ENCODE results near the gene DOCK2. TPM values are rescaled to one million over a fixed set of nuclear protein-coding genes. Genes with fewer than 3 reads are reported as not detected.

DOCK2 gene
- total and polyA plus RNA-seq, 9 of the 15 experiments (the other 6 are each of a cell fraction or from before 2014, with no cell fraction given) = 4.5 to 42.6 (median 20.5) TPM

DNA sequence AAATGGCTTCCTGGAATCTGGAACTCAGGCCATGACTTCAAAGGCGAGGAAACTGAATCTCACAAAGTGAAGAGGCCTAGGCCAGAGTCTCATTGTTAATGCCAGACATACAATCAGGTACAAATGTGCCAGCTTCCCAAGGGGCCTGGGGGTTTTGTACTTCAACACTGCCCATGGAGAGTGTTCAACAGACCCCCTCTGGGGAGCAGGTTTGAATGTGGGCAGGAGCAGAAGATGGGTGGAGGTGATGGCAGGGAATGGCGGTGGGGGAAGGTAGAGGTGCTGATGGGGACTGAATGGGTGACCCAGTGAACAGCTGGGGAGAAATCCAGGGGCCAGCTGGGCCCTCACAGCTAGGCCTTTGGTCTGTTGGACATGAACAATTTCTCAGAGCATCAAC lies 480.7 kb downstream of the DOCK2 start:
- intact Hi-C loops (cut with micrococcal nuclease) (no loop called here), in situ Hi-C loops (cut with MboI) (no loop called here)
- ChIA-PET CTCF (ENCODE audit: low intra/inter-chr PET ratio) (no interaction called here), POLR2A (no interaction called here)
- H3K27me3 ChIP-seq (ENCODE audit: control insufficient read depth in 2 of 2, insufficient read depth in 2 of 2, low read length in 2 of 2) = peaks cover 8 to 23% of the 10 kb centered on the region in 2 experiments; a peak in 3 of 5 replicates
- no peaks in the 10 kb centered on the region for H3K79me2 ChIP-seq (ENCODE audit: control insufficient read depth, insufficient read depth, low read length)
- H3K9ac ChIP-seq (ENCODE audit: insufficient read depth in 1 of 2, low read depth in 2 of 2, low read length in 2 of 2) = no peak overlapping the region
- H3K4me1 ChIP-seq (replicated peaks in 1 of 2; ENCODE audit: control insufficient read depth in 2 of 2, insufficient read depth in 2 of 2, low read length in 2 of 2) = no peaks in the 10 kb centered on the region; a peak in 1 of 5 replicates
- no peaks in the 10 kb centered on the region for H3K36me3 ChIP-seq (ENCODE audit: control insufficient read depth, insufficient read depth, low read length)
- no peaks in the 10 kb centered on the region for H4K20me1 ChIP-seq (replicated peaks; ENCODE audit: control insufficient read depth, insufficient read depth, low read length)
- H3K9me3 ChIP-seq (replicated peaks; ENCODE audit: control insufficient read depth, insufficient read depth, low read depth, low read length) = no peaks in the 10 kb centered on the region
- H3K4me3 ChIP-seq = no peak overlapping the region
- H3K4me2 ChIP-seq (ENCODE audit: insufficient read depth, low read length) = no peak overlapping the region
- no peak for DNase-seq (ENCODE audit: extremely low read depth in 1 of 4, low spot score in 3 of 4)
- H2AFZ ChIP-seq (ENCODE audit: low read depth, low read length) = no peak overlapping the region
- no TSS peak for BruUV-seq (replicated peaks)
- no peak for ATAC-seq
- 0% methylated on average over 2 of the region's 2 CpGs for WGBS (ENCODE audit: insufficient coverage, low coverage, missing lambda C conversion rate)
- no peaks in the 10 kb centered on the region for H3K9me1 ChIP-seq (ENCODE audit: control insufficient read depth, insufficient read depth, low read length)
- H3K27ac ChIP-seq (ENCODE audit: extremely low read depth, low read depth, low read length) = no peak overlapping the region
- FAIRE-seq = no peak
- TF ChIP-seq HDAC8 (tag; IDR thresholded peaks at IDR 0.05) = no peak
- no peak for TF ChIP-seq POLR2G (IDR thresholded peaks at IDR 0.05; ENCODE audit: low read depth, low read length)
- TF ChIP-seq DEAF1 (CRISPR knock-in tag; IDR thresholded peaks at IDR 0.05) = no peak
- no peak for TF ChIP-seq THRAP3 (IDR thresholded peaks at IDR 0.05; ENCODE audit: borderline replicate concordance)
- TF ChIP-seq, protein P1, sequence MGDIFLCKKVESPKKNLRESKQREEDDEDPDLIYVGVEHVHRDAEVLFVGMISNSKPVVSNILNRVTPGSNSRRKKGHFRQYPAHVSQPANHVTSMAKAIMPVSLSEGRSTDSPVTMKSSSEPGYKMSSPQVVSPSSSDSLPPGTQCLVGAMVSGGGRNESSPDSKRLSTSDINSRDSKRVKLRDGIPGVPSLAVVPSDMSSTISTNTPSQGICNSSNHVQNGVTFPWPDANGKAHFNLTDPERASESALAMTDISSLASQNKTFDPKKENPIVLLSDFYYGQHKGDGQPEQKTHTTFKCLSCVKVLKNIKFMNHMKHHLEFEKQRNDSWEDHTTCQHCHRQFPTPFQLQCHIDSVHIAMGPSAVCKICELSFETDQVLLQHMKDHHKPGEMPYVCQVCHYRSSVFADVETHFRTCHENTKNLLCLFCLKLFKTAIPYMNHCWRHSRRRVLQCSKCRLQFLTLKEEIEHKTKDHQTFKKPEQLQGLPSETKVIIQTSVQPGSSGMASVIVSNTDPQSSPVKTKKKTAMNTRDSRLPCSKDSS (IDR thresholded peaks at IDR 0.05; ENCODE audit: low read depth, partially characterized antibody) = no peak
- TF ChIP-seq ZKSCAN3 (CRISPR knock-in tag; IDR thresholded peaks at IDR 0.05) = no peak
- no peak for TF ChIP-seq ZNF318 (IDR thresholded peaks at IDR 0.05; ENCODE audit: borderline replicate concordance in 1 of 2, low read depth in 1 of 2)
- no peak for TF ChIP-seq ZKSCAN1 (IDR thresholded peaks at IDR 0.05; ENCODE audit: low read depth, low read length)
- TF ChIP-seq NFIC (IDR thresholded peaks at IDR 0.05) = no peak
- no peak for TF ChIP-seq ZNF165 (CRISPR knock-in tag; IDR thresholded peaks at IDR 0.05; ENCODE audit: borderline replicate concordance)
- TF ChIP-seq NRF1 (conservative IDR thresholded peaks at IDR 0.05 in 1 of 2, IDR thresholded peaks at IDR 0.05 in 1 of 2) = no peak
- no peak for TF ChIP-seq CBX1 (IDR thresholded peaks at IDR 0.05; ENCODE audit: low read depth)
- TF ChIP-seq DACH1 (IDR thresholded peaks at IDR 0.05; ENCODE audit: partially characterized antibody) = no peak

Measured in K562 (cell line).